Amniotic epithelial cell (primary cell): ENCODE measurements around the gene DTX4.

Experiments used
- DNase-seq: peaks from one replicate; pipeline ENCODE4 v3.0.0-alpha.2; 2010; ENCODE audit warnings: low read depth

Gene DTX4

DNA sequence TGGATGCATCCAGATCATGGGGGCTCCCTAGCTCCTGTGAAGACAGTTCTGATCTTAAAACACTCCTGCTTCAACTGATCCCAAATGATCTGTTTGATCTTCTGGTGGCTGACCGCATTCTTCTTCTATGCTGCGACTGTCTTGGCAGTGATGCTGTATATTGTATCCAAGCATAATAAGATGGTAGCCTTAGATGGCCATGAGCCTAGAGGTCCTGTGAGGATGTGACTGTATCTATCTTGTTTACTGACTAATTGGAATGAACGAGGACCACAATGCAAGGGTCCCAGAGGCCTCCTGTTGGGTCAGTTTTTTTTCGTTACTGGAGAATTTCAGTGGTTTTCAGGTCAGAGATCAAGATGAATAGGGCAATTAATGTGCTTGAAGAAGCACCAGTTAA lies 47.9 kb downstream of the DTX4 start:
- DNase-seq: no peak

GRCh38 chr11:59221441-59221840 lies 49.5 kb downstream of the DTX4 start:
- DNase-seq: peak; percentile 83

DNA sequence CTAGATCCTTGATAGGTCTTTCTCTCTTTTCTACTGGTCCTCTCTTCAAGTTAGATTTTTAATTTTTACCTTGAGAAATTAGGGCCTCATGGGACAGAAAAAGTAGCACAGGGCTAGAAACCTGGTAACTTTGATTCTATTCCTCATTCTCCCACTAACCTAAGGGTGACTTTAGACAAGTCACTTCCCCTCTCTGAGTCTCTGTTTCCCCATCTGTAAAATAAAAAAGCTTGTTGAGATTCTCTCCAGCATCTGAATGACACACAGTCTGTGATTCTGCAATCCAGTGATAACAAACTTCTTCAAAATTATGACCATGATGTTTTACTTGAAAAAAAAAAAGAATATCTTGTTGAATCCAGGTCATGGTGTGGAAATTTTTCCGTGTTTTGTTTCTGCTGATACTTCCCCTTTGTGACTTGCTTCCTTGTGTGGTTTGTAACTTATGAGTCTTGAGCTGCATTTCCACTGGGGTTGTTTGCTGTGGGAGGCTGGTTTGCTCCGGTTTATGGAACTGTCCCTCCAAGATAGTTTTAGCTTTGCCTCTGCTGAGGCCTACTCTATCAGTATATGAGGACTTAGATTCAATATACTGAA lies 50.6 kb downstream of the DTX4 start:
- DNase-seq: peak; percentile 65

- DNase-seq: no peak
These were observed 51.2 kb downstream of the DTX4 start for GRCh38 chr11:59223177-59223576.

- peak; percentile 81 for DNase-seq
These were observed 51.7 kb downstream of the DTX4 start for GRCh38 chr11:59223611-59224010.

DNA sequence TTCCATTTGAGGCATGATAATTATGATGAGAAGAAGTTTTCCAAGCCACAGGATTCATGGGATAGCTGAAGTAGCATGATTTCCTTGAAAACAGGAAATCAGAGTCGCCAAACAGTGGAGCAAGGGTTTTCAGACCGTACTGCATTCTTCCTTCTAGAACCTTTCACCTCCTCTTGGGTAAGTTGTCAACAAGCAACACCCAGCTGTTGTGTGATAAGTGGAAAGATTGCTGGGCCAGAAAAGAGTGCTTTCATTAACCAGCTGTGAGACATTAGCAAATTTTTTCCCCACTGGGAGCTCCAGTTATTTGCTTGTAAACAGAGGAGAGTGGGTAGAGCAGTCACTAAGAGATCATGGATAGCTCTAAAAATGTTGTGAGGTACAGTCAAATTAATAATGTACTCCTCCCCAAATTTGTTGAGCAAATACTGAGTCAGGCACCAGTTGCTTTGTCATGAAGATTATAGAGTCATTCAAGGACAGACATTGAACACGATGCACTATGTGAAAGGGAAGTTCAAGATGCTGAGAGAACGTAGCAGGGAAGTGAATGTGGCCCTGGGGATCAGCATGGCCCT lies 52.5 kb downstream of the DTX4 start:
- DNase-seq: peak; percentile 35

- no peak for DNase-seq
These were observed 53.1 kb downstream of the DTX4 start for GRCh38 chr11:59225017-59225416.

GRCh38 chr11:59226396-59226795 lies 54.5 kb downstream of the DTX4 start:
- no peak for DNase-seq

- no peak for DNase-seq
These were observed 68.4 kb downstream of the DTX4 start for GRCh38 chr11:59240322-59240721.

DNA sequence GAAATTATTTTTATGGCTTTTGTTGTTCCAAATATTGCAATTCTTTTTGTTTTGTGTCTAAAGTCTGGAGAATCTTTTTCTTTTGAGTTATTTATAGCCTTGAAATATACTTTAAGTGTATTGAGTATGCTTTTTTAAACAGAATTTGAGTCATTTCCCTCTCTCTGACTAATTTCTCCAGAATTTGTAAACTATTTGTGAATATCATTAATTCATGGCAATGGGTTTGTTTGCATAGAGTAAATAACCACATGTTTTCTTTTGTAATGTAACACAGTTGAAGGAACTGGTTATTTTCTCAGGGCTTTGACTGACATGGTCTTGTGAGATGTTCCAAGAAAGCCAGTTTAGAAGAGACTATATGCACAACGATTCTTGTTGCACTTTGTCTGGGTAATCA lies 71.7 kb downstream of the DTX4 start:
- no peak for DNase-seq

- DNase-seq: no peak
These were observed 75.7 kb downstream of the DTX4 start for GRCh38 chr11:59247531-59248227.

DNA sequence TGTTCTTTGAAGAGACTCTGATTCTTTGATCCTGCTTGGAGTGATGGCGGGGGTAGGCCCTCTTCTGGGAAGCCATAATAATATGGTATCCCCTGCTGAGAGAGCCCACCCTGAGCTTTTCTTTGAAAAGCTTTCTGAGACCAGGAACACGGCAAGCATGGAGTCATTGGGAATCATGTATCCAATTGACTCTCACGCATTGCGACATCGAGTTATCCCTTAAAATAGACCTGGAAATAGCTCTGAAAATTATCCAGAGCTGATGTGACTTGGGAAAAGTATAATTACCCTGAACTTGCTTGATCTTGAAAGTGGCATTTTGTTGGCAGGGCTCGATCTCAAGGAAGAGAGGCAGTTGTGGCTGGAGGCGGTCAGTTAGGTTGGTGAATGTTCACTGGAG lies 77.6 kb downstream of the DTX4 start:
- no peak for DNase-seq

DNA sequence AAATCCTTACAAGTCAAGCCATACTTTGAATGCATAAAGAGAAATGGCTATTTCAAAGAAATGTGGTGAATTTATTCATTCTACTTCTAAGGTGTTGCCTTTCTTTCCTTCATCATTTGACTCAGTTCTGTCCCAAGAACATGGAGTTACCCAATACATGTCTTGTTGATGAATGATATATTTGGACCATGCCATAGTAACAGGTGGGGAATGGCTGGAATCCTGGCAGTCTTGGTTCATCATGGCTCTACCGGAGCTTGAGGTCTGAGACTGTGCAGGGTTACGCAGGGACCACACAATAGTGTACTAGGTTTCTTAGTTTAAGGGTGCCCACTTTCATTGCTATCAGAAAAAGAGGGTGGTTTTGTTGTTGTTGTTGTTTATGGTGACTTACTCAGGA lies 81.1 kb downstream of the DTX4 start:
- peak; percentile 1 for DNase-seq

- no peak for DNase-seq
These were observed 82.4 kb downstream of the DTX4 start for GRCh38 chr11:59254286-59254685.

GRCh38 chr11:59255281-59255680 lies 83.3 kb downstream of the DTX4 start:
- DNase-seq: no peak
